Measurements from ENCODE around the gene EXT2.

The EXT2 gene

DNA sequence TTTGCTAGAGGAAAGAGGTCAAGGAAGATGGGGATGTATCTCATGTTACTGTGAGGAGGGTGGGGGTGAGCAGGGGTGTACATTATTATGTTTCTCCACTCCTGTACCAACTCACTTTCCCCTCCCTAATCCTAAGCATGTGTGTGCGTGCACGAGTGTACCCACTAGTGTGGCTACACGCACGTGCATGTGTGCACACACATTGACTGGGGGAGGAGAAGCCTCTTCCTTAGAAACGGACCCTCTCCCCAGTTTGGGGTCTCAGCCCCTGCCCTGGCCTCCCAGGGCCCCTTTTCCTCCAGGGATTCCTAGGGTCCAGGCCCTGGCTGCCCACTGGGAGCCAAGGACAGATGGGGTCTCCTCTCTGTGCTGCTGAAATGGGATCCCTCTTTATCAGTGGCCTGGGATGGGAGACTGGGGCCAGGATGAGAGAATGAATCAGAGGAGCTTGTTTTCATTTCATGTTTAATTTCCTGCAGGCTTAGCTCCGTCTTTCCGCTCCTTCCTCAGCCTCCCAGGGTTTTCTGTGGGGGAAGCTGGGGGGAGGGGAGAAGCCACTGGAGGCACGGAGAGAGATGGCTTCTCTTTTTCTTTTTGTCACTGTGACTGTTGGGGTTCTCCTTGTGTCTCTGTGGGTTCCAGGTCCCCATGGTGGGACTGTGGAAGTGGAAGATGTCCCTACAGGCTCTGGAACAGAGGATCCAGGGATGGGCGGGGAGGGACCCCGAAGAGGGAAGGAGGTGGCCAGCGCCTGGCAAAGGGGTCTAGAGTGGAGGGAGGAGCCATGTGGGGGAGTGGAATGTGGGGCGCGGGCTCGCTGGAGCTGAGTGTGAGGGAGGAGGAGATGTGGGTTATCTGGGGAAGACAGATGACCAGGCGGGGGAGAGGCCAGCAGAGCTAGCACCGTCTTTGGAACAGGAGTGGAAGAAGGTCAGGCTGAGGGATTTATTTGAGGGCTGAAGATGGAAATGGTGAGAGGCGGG, 174.2 kb downstream of the EXT2 start:
- DNase-seq (ENCODE audit: low spot score), result no peak
- TF ChIP-seq CTCF (IDR thresholded peaks at IDR 0.05; ENCODE audit: extremely low read depth, insufficient read depth, missing control alignments), result no peak
- in situ Hi-C loops (cut with MboI; ENCODE audit: low pct_unique_long_range_greater_than_20kb, low sequenced_read_pairs, unreplicated experiment), result no loop called here

DNA sequence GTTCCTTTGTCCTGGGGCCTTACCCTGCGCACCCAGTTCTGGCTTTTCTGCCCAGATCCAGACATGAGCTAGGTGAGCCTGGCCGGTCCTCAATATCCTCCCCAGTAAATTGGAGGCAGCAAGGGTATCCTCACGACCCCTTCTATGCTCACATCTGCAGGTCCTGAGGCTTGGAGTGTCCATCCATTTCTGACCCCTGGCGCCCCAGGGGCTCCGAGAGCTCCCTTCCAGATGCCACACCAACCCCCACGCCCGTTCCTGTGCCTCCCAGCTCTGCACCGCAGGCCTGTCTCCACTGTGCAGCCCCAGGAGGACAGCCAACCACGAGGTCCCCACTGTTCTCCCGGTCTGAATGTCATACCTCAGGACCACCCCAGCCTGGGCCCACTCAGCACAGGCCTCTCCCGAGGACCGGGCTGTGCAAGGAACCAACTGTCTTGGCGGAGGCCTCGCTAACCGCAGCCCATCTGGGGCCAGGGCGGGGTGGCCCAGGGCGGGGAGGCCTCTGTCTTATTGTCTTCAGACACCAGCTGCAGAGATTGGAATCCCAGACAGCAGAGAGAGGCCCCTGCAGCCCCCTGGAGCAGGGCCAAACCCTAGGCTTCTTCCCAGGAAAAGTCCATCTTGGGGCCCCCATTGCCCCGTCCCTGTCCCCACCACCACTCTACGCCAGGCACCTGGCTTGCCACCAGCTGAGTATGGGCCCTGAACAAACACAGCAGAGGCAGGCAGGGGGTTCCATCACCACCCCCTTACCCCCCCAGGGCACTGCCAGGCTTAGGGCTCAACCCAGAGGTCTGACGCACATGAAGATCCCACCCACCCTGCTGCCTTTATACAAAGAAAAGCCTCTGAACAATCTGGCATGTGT, 175.2 kb downstream of the EXT2 start:
- no peak for TF ChIP-seq CTCF (IDR thresholded peaks at IDR 0.05; ENCODE audit: extremely low read depth, insufficient read depth, missing control alignments)
- DNase-seq (ENCODE audit: low spot score), result no peak
- in situ Hi-C loops (cut with MboI; ENCODE audit: low pct_unique_long_range_greater_than_20kb, low sequenced_read_pairs, unreplicated experiment), result no loop called here

DNA sequence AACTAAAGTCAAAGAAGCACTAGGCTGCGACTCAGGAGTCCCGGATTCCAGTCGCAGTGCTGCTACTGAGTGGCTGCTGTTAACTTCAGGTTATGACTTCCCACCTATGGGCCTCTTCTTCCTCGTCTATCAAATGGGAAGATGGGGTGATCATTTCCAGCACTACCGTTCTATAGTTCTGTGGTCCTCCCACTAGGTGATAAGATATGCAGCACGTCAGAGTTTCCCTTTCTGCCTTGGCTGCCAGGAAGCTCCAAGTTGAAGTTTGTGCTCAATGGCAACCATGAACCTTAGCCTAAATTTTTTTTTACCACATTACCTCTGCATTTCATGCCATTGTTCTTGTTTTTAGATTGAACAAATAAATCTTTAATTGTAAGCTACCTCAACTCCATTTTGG, 175.8 kb downstream of the EXT2 start:
- TF ChIP-seq CTCF (IDR thresholded peaks at IDR 0.05; ENCODE audit: extremely low read depth, insufficient read depth, missing control alignments), result no peak
- in situ Hi-C loops (cut with MboI; ENCODE audit: low pct_unique_long_range_greater_than_20kb, low sequenced_read_pairs, unreplicated experiment), result no loop called here
- DNase-seq (ENCODE audit: low spot score), result no peak

- in situ Hi-C loops (cut with MboI; ENCODE audit: low pct_unique_long_range_greater_than_20kb, low sequenced_read_pairs, unreplicated experiment), result no loop called here
- no peak for TF ChIP-seq CTCF (IDR thresholded peaks at IDR 0.05; ENCODE audit: extremely low read depth, insufficient read depth, missing control alignments)
- DNase-seq (ENCODE audit: low spot score), result no peak
Observed at GRCh38 chr11:44274404-44274803, 178.9 kb downstream of the EXT2 start.

GRCh38 chr11:44275241-44275640, 179.8 kb downstream of the EXT2 start:
- in situ Hi-C loops (cut with MboI; ENCODE audit: low pct_unique_long_range_greater_than_20kb, low sequenced_read_pairs, unreplicated experiment), result no loop called here
- no peak for DNase-seq (ENCODE audit: low spot score)
- no peak for TF ChIP-seq CTCF (IDR thresholded peaks at IDR 0.05; ENCODE audit: extremely low read depth, insufficient read depth, missing control alignments)

GRCh38 chr11:44275961-44276550, 180.6 kb downstream of the EXT2 start:
- in situ Hi-C loops (cut with MboI; ENCODE audit: low pct_unique_long_range_greater_than_20kb, low sequenced_read_pairs, unreplicated experiment), result no loop called here
- DNase-seq (ENCODE audit: low spot score), result no peak
- TF ChIP-seq CTCF (IDR thresholded peaks at IDR 0.05; ENCODE audit: extremely low read depth, insufficient read depth, missing control alignments), result no peak
